B cell (primary cell): ENCODE measurements around the gene UBN2. TPM values are rescaled to one million over a fixed set of nuclear protein-coding genes. Genes with fewer than 3 reads are reported as not detected.
"Not testable (repeated sequence)": the region's sequence is repeated elsewhere in the genome, so short reads cannot be mapped to it uniquely, and the experiment has no call there.

Experiments
- ATAC-seq: fragments of 200-7000 bp; cut with Tn5 transposase; one replicate; pipeline ENCODE4 v1.10.0; 2021; ENCODE audit warnings: low read depth, mild to moderate bottlenecking, moderate number of reproducible peaks, moderate library complexity
- CTCF ChIA-PET: fragments of 350-600 bp; sonication (Branson Sonifier 250); formaldehyde crosslinking; loops from one replicate; lab custom pipeline; 2021; ENCODE audit warnings: antibody characterized with exemption, inconsistent platforms; lab: Charles Lee
- POLR2A ChIA-PET: fragments of 350-600 bp; sonication (Branson Sonifier 250); formaldehyde crosslinking; loops from one replicate; lab custom pipeline; 2021; ENCODE audit warnings: antibody characterized with exemption; lab: Charles Lee
- DNase-seq: peaks from one replicate; pipeline ENCODE4 v3.0.0; 2013
- H2AFZ ChIP-seq: 2 replicates; pipeline ENCODE4 v1.6.1; 2012; ENCODE audit warnings: mild to moderate bottlenecking, low read depth, low read length; ENCODE audit not compliant: insufficient read depth, poor library complexity, severe bottlenecking
- H3K27ac ChIP-seq, 2 donors: 1 replicate in 1 of 2; 2 replicates in 1 of 2; pipeline ENCODE4 v1.5.1; 2012 to 2013; ENCODE audit warnings: low read length in 2 of 2, mild to moderate bottlenecking in 2 of 2, moderate library complexity in 1 of 2
- H3K27me3 ChIP-seq, 4 experiments: fragments of 200-600 bp in 1 of 4; sonication (generic) in 1 of 4; replicated peaks in 1 of 4; 1 replicate in 2 of 4; 2 replicates in 2 of 4; pipeline versions ENCODE4 v1.6.1 to v1.7.0; 2013 to 2016; ENCODE audit warnings: low read length in 3 of 4, mild to moderate bottlenecking in 2 of 4, mixed read lengths in 1 of 4, moderate library complexity in 1 of 4; ENCODE audit not compliant: insufficient read depth in 4 of 4, control insufficient read depth in 3 of 4; ENCODE audit errors: control extremely low read depth in 1 of 4
- H3K36me3 ChIP-seq, 2 experiments: replicated peaks in 1 of 2; 1 replicate in 1 of 2; 2 replicates in 1 of 2; pipeline versions ENCODE4 v1.6.1 to v1.7.1; 2013; ENCODE audit warnings: low read length in 1 of 2; ENCODE audit not compliant: insufficient read depth in 2 of 2, control insufficient read depth in 1 of 2; ENCODE audit errors: control extremely low read depth in 1 of 2, extremely low read depth in 1 of 2
- H3K4me1 ChIP-seq, 2 donors: fragments of 200-600 bp in 1 of 2; sonication (generic) in 1 of 2; 1 replicate in 1 of 2; 2 replicates in 1 of 2; pipeline versions ENCODE4 v1.5.1 to v1.6.1; 2013 to 2017; ENCODE audit warnings: low read length in 2 of 2; ENCODE audit not compliant: control insufficient read depth in 2 of 2, insufficient read depth in 2 of 2
- H3K4me2 ChIP-seq: replicated peaks from 2 replicates; pipeline ENCODE3; 2012; ENCODE audit warnings: mild to moderate bottlenecking, low read depth, low read length; ENCODE audit not compliant: poor library complexity, severe bottlenecking
- H3K4me3 ChIP-seq, 5 experiments: fragments of 200-600 bp in 1 of 5; sonication (generic) in 1 of 5; 1 replicate in 3 of 5; 2 replicates in 2 of 5; pipeline versions ENCODE4 v1.5.1 to v1.7.0; 2011 to 2016; ENCODE audit warnings: low read length in 4 of 5, mild to moderate bottlenecking in 4 of 5, low read depth in 2 of 5, control low read depth in 1 of 5, moderate library complexity in 1 of 5; ENCODE audit not compliant: insufficient read depth in 1 of 5; ENCODE audit errors: control extremely low read depth in 1 of 5, extremely low read depth in 1 of 5
- H3K79me2 ChIP-seq: fragments of 200-600 bp; sonication (generic); one replicate; pipeline ENCODE4 v1.6.0; 2016; ENCODE audit warnings: low read length; ENCODE audit not compliant: control insufficient read depth, insufficient read depth
- H3K9ac ChIP-seq: fragments of 200-600 bp; sonication (generic); 2 replicates; pipeline ENCODE4 v1.6.1; 2017; ENCODE audit warnings: mild to moderate bottlenecking, low read length, moderate library complexity
- H3K9me3 ChIP-seq, 3 donors: one replicate each; pipeline versions ENCODE4 v1.6.1 to v1.7.1; 2013; ENCODE audit warnings: low read length in 2 of 3; ENCODE audit not compliant: control insufficient read depth in 2 of 3, insufficient read depth in 1 of 3; ENCODE audit errors: control extremely low read depth in 1 of 3
- H4K20me1 ChIP-seq: 2 replicates; pipeline ENCODE4 v1.6.0; 2012; ENCODE audit warnings: mild to moderate bottlenecking, low read length; ENCODE audit not compliant: insufficient read depth, control insufficient read depth, poor library complexity, severe bottlenecking
- H3K27ac Mint-ChIP-seq: one replicate; pipeline ENCODE4 v1.8.0; 2021; ENCODE audit warnings: mixed read lengths
- H3K27me3 Mint-ChIP-seq: one replicate; pipeline ENCODE4 v1.8.0; 2021; ENCODE audit warnings: mixed read lengths
- H3K4me1 Mint-ChIP-seq: one replicate; pipeline ENCODE4 v1.8.0; 2021; ENCODE audit warnings: mixed read lengths
- H3K4me3 Mint-ChIP-seq: one replicate; pipeline ENCODE4 v1.8.0; 2021; ENCODE audit warnings: mixed read lengths
- H3K9me3 Mint-ChIP-seq: one replicate; pipeline ENCODE4 v1.8.0; 2022; ENCODE audit warnings: mixed read lengths; ENCODE audit not compliant: insufficient read depth
- WGBS: methylation state at CpG from one replicate; pipeline ENCODE4 v1.1.5; 2013; ENCODE audit warnings: missing lambda C conversion rate; ENCODE audit not compliant: insufficient coverage; 5-methylcytosine and 5-hydroxymethylcytosine counted together
- intact Hi-C: fragments of 100-400 bp; cut with micrococcal nuclease; formaldehyde crosslinking; loops from one replicate; pipeline ENCODE4 v1.10.0; 2022
- polyA plus RNA-seq: library from polyadenylated mRNA; depleted of rRNA; stranded (reverse); fragments of >200 nt; gene quantifications from 2 replicates; pipeline ENCODE4 v1.2.3, GENCODE V29; 2012
- total RNA-seq, 2 donors: library from RNA; stranded (reverse); fragments of 120-200 nt in 1 of 2; gene quantifications; 1 replicate in 1 of 2; 2 replicates in 1 of 2; pipeline versions ENCODE4 v1.2.3 to v1.2.4, GENCODE V29; 2013 to 2022

UBN2 gene
- total and polyA plus RNA-seq, 2 donors (not counting 1 experiment from before 2014, with no cell fraction given), result 2.4 to 33.4 TPM

GRCh38 chr7:139225286-139226157 is 5.5 kb upstream of the UBN2 start:
- H3K4me3 Mint-ChIP-seq, H3K27ac Mint-ChIP-seq, intact Hi-C loops, H3K4me1 Mint-ChIP-seq, H3K27ac ChIP-seq, H4K20me1 ChIP-seq, ATAC-seq, H3K9me3 Mint-ChIP-seq, H3K27me3 ChIP-seq, H2AFZ ChIP-seq, POLR2A ChIA-PET, H3K9me3 ChIP-seq, H3K4me2 ChIP-seq, H3K9ac ChIP-seq, CTCF ChIA-PET, DNase-seq, H3K79me2 ChIP-seq, H3K36me3 ChIP-seq, H3K4me1 ChIP-seq, H3K4me3 ChIP-seq: not testable (repeated sequence)
- peaks cover 24% of the 10 kb centered on the region for H3K27me3 Mint-ChIP-seq
- WGBS, result 95% methylated on average over 51 of the region's 60 CpGs

- DNase-seq, H3K4me3 Mint-ChIP-seq, H3K27ac ChIP-seq, H3K9me3 ChIP-seq, H3K36me3 ChIP-seq, H3K9ac ChIP-seq, POLR2A ChIA-PET, H3K79me2 ChIP-seq, H3K9me3 Mint-ChIP-seq, H3K27me3 ChIP-seq, H3K4me2 ChIP-seq, ATAC-seq, CTCF ChIA-PET, intact Hi-C loops, H3K27ac Mint-ChIP-seq, H3K4me1 Mint-ChIP-seq, H4K20me1 ChIP-seq, H2AFZ ChIP-seq, H3K4me1 ChIP-seq, H3K4me3 ChIP-seq: not testable (repeated sequence)
- 98% methylated on average over 20 of the region's 23 CpGs for WGBS
- H3K27me3 Mint-ChIP-seq, result peaks cover 24% of the 10 kb centered on the region
Measured at GRCh38 chr7:139226158-139226515, 4.9 kb upstream of the UBN2 start.

GRCh38 chr7:139226988-139227488 is 4.0 kb upstream of the UBN2 start:
- not testable (repeated sequence) for H2AFZ ChIP-seq, ATAC-seq, H3K4me3 Mint-ChIP-seq

More at GRCh38 chr7:139226988-139227488, 4.0 kb upstream of the UBN2 start:
- H3K9me3 Mint-ChIP-seq, H3K4me3 ChIP-seq, H3K27ac Mint-ChIP-seq, intact Hi-C loops, POLR2A ChIA-PET, CTCF ChIA-PET, H3K9ac ChIP-seq, DNase-seq, H3K4me2 ChIP-seq, H3K36me3 ChIP-seq, H3K9me3 ChIP-seq, H4K20me1 ChIP-seq, H3K27ac ChIP-seq, H3K27me3 ChIP-seq, H3K4me1 Mint-ChIP-seq, H3K79me2 ChIP-seq, H3K4me1 ChIP-seq: not testable (repeated sequence)
- 100% methylated on average over 1 of the region's 8 CpGs for WGBS
- peaks cover 19% of the 10 kb centered on the region for H3K27me3 Mint-ChIP-seq
